ENCODE measurements around the gene MEOX1.

Gene MEOX1

DNA sequence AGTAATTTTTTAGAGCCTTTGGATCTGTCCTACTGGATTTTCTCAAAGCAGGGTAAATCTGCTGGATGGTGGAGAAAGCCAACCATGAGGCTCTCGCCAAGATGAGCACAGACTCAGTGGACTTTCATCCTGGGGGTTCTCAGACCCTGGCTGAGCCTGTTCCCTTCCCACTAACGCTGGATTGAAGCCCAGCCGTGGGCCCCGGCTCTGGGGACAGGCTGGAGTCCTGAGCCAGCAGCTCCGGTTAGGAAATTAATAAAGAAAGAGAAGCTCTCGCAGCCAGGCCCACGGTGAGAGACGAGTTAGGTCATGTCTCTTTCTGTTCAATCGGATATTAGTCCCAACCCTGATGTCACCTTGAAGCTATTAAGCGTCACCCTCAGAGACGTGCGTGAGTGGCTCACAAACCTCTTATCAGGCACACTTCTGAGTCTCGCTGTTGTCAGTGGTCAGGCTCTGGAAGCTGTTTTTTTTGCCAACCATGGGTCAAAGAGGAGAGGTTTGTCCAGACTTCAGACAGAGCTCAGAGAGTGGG, 27.1 kb downstream of the MEOX1 start:
- no peak overlapping the region for H3K27ac ChIP-seq (ENCODE audit: low read depth, low read length)
- no peak overlapping the region for H3K9ac ChIP-seq (ENCODE audit: low read length)
- peaks cover 13% of the 10 kb centered on the region; the same call in 1 of the 2 replicates for H3K4me1 ChIP-seq (ENCODE audit: control insufficient read depth, insufficient read depth, low read length)
- no peak overlapping the region for H3K4me3 ChIP-seq (ENCODE audit: low read depth, low read length)
- H3K36me3 ChIP-seq (ENCODE audit: control insufficient read depth, insufficient read depth, low read length), result no peaks in the 10 kb centered on the region
- H3K27me3 ChIP-seq (ENCODE audit: control insufficient read depth, insufficient read depth, low read length), result no peaks in the 10 kb centered on the region
- no peaks in the 10 kb centered on the region for H3K9me3 ChIP-seq (ENCODE audit: control insufficient read depth, insufficient read depth, low read depth, low read length)

DNA sequence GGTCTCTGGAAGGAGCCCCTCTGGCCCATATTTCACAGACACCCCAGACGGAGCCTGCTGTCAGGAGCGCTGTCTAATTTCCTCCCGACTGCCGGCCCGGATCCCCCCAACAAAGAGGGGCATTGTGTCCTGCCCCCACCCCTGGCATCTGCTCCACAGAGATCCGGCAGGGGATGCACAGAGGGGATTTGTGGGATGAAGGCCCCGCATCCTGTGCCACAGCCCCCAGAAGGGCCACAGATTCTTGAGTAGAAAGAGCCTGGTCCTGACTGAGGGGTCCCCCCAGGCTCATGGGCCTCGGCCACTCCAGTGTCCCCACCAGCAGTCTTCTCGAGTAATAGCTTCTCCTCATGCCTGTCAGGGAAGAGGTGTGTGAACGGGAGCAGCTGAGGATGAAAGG, 29.5 kb downstream of the MEOX1 start:
- no peaks in the 10 kb centered on the region for H3K27me3 ChIP-seq (ENCODE audit: control insufficient read depth, insufficient read depth, low read length)
- H3K9me3 ChIP-seq (ENCODE audit: control insufficient read depth, insufficient read depth, low read depth, low read length), result no peaks in the 10 kb centered on the region
- H3K9ac ChIP-seq (ENCODE audit: low read length), result no peak overlapping the region
- H3K27ac ChIP-seq (ENCODE audit: low read depth, low read length), result no peak overlapping the region
- H3K36me3 ChIP-seq (ENCODE audit: control insufficient read depth, insufficient read depth, low read length), result no peaks in the 10 kb centered on the region
- no peak overlapping the region for H3K4me3 ChIP-seq (ENCODE audit: low read depth, low read length)
- H3K4me1 ChIP-seq (ENCODE audit: control insufficient read depth, insufficient read depth, low read length), result peaks cover 22% of the 10 kb centered on the region; the same call in 1 of the 2 replicates

DNA sequence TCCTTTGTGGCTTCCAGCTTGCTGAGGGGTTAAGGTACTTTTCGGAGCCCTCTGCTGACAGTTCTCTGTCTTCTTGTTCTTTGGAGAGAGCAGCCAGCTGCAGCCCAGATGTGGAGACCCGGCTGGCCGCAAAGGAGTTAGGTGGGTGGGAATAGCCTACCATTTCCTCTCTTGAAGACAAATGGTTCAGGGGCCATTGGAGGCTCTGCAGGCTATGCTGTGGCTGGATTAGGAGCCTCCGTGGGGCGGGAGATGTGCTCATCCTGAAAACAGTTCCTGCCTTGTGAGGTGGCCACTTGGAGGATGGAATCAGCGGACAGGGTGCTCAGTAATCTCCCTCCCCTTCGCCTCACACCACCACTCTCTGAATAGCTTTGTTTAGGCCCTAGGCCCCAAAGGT, 30.3 kb downstream of the MEOX1 start:
- Histone ChIP-seq H3K36me3 (ENCODE audit: control insufficient read depth, insufficient read depth, low read length) (no peaks in the 10 kb centered on the region), H3K27me3 (ENCODE audit: control insufficient read depth, insufficient read depth, low read length) (no peaks in the 10 kb centered on the region), H3K4me1 (ENCODE audit: control insufficient read depth, insufficient read depth, low read length) (peaks cover 22% of the 10 kb centered on the region; the same call in 1 of the 2 replicates), H3K4me3 (ENCODE audit: low read depth, low read length) (no peak overlapping the region), H3K9ac (ENCODE audit: low read length) (no peak overlapping the region), H3K9me3 (ENCODE audit: control insufficient read depth, insufficient read depth, low read depth, low read length) (no peaks in the 10 kb centered on the region), H3K27ac (ENCODE audit: low read depth, low read length) (no peak overlapping the region)

DNA sequence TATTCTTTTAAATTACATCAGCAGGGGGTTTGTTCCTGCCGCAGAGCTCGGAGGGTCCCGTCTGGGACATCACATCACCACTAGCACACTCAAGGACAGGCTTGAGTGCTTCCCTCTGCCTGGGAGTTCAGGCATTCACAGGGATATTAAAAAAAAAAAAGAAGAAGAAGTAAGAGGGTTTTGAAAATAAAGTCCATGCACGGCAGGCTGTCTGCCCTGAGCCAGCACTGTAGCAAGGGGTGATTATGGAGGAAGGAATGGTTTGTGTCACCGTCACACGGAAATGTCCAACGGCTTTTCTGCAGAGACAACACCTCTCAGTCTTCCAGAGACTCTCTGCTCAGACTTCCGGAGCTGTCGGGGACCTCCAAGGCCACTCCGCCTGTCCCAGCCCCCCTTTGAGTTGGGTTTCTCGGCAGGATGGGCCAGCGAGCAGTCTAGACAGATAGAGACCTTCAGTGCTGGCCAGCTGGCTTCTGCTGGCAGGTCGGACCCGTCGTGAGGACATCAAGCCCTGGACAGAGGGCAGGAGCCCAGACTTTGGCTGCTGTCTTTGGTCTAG, 33.6 kb downstream of the MEOX1 start:
- no peak overlapping the region for H3K9ac ChIP-seq (ENCODE audit: low read length)
- no peaks in the 10 kb centered on the region for H3K9me3 ChIP-seq (ENCODE audit: control insufficient read depth, insufficient read depth, low read depth, low read length)
- H3K4me1 ChIP-seq (ENCODE audit: control insufficient read depth, insufficient read depth, low read length), result peaks cover 17% of the 10 kb centered on the region; the same call in 1 of the 2 replicates
- H3K27me3 ChIP-seq (ENCODE audit: control insufficient read depth, insufficient read depth, low read length), result no peaks in the 10 kb centered on the region
- no peak overlapping the region for H3K27ac ChIP-seq (ENCODE audit: low read depth, low read length)
- no peak overlapping the region for H3K4me3 ChIP-seq (ENCODE audit: low read depth, low read length)
- no peaks in the 10 kb centered on the region for H3K36me3 ChIP-seq (ENCODE audit: control insufficient read depth, insufficient read depth, low read length)

DNA sequence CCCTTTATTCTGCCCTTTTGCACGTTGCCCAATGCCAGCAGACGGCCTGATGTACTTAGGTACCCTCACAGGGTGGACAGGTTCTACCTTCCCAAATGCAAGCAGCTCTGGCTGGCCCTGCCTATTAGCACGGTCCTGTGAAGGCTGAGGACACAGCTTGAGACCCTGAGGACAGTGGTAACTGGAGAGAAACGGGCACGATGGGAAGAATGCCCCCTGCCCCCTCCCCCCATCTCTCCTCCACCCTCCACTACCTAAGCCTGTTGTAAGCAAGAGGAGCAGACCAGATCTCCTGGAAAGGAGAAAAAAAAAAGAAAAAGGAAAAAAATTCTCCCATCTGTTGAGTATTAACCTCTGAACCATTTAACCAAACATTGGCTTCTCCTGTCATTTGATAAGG, 34.1 kb downstream of the MEOX1 start:
- H3K27ac ChIP-seq (ENCODE audit: low read depth, low read length), result no peak overlapping the region
- H3K4me1 ChIP-seq (ENCODE audit: control insufficient read depth, insufficient read depth, low read length), result peaks cover 12% of the 10 kb centered on the region; the same call in 1 of the 2 replicates
- H3K27me3 ChIP-seq (ENCODE audit: control insufficient read depth, insufficient read depth, low read length), result no peaks in the 10 kb centered on the region

DNA sequence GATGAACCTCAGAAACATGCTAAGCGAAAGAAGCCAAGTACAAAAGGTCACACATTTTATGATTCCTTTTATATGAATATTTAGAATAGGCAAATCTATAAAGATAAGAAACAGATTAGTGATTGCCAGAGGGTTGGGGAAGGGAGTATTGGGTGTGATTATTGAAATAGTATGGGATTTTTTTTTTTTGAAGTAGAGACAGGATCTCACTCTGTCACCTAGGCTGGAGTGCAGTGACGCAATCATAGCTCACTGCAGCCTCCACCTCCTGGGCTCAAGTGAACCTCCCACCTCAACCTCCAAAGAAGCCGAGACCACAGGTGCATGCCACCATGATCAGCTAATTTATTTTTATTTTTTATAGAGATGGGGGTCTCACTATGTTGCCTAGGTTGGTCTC, 35.7 kb downstream of the MEOX1 start:
- no peak overlapping the region for H3K27ac ChIP-seq (ENCODE audit: low read depth, low read length)
- no peaks in the 10 kb centered on the region for H3K27me3 ChIP-seq (ENCODE audit: control insufficient read depth, insufficient read depth, low read length)
- H3K4me3 ChIP-seq (ENCODE audit: low read depth, low read length), result no peak overlapping the region
- H3K9ac ChIP-seq (ENCODE audit: low read length), result no peak overlapping the region
- no peaks in the 10 kb centered on the region for H3K36me3 ChIP-seq (ENCODE audit: control insufficient read depth, insufficient read depth, low read length)
- H3K4me1 ChIP-seq (ENCODE audit: control insufficient read depth, insufficient read depth, low read length), result peaks cover 9% of the 10 kb centered on the region; the same call in 1 of the 2 replicates
- no peaks in the 10 kb centered on the region for H3K9me3 ChIP-seq (ENCODE audit: control insufficient read depth, insufficient read depth, low read depth, low read length)

More for the DNA sequence above, 34.1 kb downstream of the MEOX1 start:
- no peak overlapping the region for H3K9ac ChIP-seq (ENCODE audit: low read length)
- no peak overlapping the region for H3K4me3 ChIP-seq (ENCODE audit: low read depth, low read length)
- no peaks in the 10 kb centered on the region for H3K36me3 ChIP-seq (ENCODE audit: control insufficient read depth, insufficient read depth, low read length)
- H3K9me3 ChIP-seq (ENCODE audit: control insufficient read depth, insufficient read depth, low read depth, low read length), result no peaks in the 10 kb centered on the region

DNA sequence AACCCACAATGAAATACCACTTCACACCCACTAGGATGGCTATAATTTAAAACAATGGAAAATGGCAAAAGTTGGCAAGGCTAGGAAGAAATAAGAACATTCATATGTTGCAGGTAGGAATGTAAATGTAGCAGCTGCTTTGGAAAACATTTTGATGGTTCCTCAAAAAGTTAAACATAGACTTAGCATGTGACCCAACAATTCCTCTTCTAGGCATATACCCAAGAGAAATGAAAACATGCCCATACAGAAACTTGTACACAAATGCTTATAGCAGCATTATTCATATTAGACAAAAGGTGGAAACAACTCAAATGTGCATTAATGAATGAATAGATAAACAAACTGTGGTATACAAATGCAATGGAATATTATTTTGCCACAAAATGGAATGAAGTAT, 36.1 kb downstream of the MEOX1 start:
- no peak overlapping the region for H3K27ac ChIP-seq (ENCODE audit: low read depth, low read length)
- H3K36me3 ChIP-seq (ENCODE audit: control insufficient read depth, insufficient read depth, low read length), result no peaks in the 10 kb centered on the region
- H3K4me3 ChIP-seq (ENCODE audit: low read depth, low read length), result no peak overlapping the region
- H3K4me1 ChIP-seq (ENCODE audit: control insufficient read depth, insufficient read depth, low read length), result peaks cover 10% of the 10 kb centered on the region
- H3K9ac ChIP-seq (ENCODE audit: low read length), result no peak overlapping the region
- H3K9me3 ChIP-seq (ENCODE audit: control insufficient read depth, insufficient read depth, low read depth, low read length), result no peaks in the 10 kb centered on the region
- no peaks in the 10 kb centered on the region for H3K27me3 ChIP-seq (ENCODE audit: control insufficient read depth, insufficient read depth, low read length)

DNA sequence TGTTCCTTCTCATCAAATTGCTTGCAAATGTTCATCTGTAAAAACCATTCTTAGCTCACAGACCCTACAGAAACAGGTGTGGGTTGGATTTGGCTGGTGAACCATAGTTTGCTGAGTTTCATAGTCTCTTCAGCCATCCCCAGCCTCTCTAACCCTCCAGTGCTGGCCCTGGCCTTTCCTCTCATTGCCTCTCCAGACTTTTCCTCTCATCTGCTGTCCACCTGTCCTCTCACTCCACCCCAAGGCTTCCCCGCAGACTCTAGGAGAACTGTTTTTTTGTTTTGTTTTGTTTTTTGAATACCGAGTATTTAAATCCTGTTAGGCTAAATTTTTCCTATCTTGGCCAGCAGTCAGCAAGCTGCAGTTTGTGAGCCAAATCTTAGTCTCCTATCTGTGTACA, 41.1 kb downstream of the MEOX1 start:
- Histone ChIP-seq H3K9ac (ENCODE audit: low read length) (no peak overlapping the region), H3K27ac (ENCODE audit: low read depth, low read length) (no peak overlapping the region), H3K9me3 (ENCODE audit: control insufficient read depth, insufficient read depth, low read depth, low read length) (no peaks in the 10 kb centered on the region), H3K4me3 (ENCODE audit: low read depth, low read length) (no peak overlapping the region), H3K27me3 (ENCODE audit: control insufficient read depth, insufficient read depth, low read length) (no peaks in the 10 kb centered on the region), H3K36me3 (ENCODE audit: control insufficient read depth, insufficient read depth, low read length) (no peaks in the 10 kb centered on the region), H3K4me1 (ENCODE audit: control insufficient read depth, insufficient read depth, low read length) (peaks cover 9% of the 10 kb centered on the region)

DNA sequence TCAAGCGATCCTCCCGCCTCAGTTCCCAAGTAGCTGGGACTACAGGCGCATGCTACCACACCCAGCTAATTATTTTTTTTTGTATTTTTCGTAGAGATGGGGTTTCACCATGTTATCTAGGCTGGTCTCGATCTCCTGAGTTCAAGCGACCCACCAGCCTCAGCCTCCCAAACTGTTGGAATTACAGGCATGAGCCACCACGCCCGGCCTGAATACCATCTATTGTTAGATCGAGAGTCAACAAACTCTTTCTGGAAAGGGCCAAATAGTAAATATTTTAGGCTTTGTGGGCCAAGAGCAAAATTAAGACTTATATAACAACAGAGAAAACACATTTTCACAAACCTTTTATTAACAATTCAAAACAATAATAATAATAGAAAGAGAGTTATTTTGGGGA, 41.6 kb downstream of the MEOX1 start:
- Histone ChIP-seq H3K27ac (ENCODE audit: low read depth, low read length) (no peak overlapping the region), H3K4me1 (ENCODE audit: control insufficient read depth, insufficient read depth, low read length) (peaks cover 9% of the 10 kb centered on the region), H3K9ac (ENCODE audit: low read length) (no peak overlapping the region), H3K9me3 (ENCODE audit: control insufficient read depth, insufficient read depth, low read depth, low read length) (no peaks in the 10 kb centered on the region), H3K27me3 (ENCODE audit: control insufficient read depth, insufficient read depth, low read length) (no peaks in the 10 kb centered on the region), H3K4me3 (ENCODE audit: low read depth, low read length) (no peak overlapping the region), H3K36me3 (ENCODE audit: control insufficient read depth, insufficient read depth, low read length) (no peaks in the 10 kb centered on the region)

DNA sequence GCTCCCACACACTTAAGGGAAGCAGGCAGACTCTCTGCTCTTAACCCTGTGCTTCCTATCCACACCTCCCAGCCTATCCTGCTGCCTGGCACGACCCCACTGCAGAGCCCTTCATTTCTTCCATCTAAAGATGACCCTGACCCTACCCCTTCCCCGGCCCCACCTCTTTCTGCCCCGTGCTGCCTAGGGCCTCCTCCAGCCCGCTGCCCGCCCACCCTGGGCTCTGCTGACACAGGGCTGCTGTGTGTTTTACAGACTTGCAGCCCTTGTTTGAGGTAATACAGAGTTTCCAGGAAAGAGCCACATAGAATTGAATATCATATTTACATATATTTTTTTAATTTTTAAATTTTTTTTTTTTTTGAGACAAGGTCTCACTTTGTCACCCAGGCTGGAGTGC, 42.0 kb downstream of the MEOX1 start:
- Histone ChIP-seq H3K4me1 (ENCODE audit: control insufficient read depth, insufficient read depth, low read length) (peaks cover 9% of the 10 kb centered on the region), H3K9me3 (ENCODE audit: control insufficient read depth, insufficient read depth, low read depth, low read length) (no peaks in the 10 kb centered on the region), H3K4me3 (ENCODE audit: low read depth, low read length) (no peak overlapping the region), H3K27ac (ENCODE audit: low read depth, low read length) (no peak overlapping the region), H3K36me3 (ENCODE audit: control insufficient read depth, insufficient read depth, low read length) (no peaks in the 10 kb centered on the region), H3K27me3 (ENCODE audit: control insufficient read depth, insufficient read depth, low read length) (no peaks in the 10 kb centered on the region), H3K9ac (ENCODE audit: low read length) (no peak overlapping the region)

DNA sequence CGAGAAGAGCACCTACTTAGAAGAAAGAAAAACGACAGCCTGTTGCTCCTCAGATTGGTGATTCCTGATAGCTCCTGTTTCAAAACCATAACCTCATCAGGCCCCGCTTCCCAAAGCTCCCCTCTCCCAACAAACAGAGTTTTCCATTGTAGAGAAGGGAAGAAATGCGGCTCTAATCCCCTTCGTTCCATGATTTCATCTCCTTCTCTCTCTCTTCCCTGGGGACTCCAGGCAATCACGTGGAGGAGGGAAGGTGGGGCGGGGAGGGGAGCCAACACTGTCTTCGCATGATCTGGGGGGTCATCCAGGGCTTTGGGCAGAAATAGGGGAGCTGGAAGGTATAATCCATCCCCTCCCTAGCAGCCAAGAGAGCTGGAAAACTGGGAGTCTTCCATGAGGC, 43.4 kb downstream of the MEOX1 start:
- Histone ChIP-seq H3K4me3 (ENCODE audit: low read depth, low read length) (no peak overlapping the region), H3K27me3 (ENCODE audit: control insufficient read depth, insufficient read depth, low read length) (no peaks in the 10 kb centered on the region), H3K27ac (ENCODE audit: low read depth, low read length) (no peak overlapping the region), H3K36me3 (ENCODE audit: control insufficient read depth, insufficient read depth, low read length) (no peaks in the 10 kb centered on the region), H3K4me1 (ENCODE audit: control insufficient read depth, insufficient read depth, low read length) (peaks cover 9% of the 10 kb centered on the region), H3K9ac (ENCODE audit: low read length) (no peak overlapping the region), H3K9me3 (ENCODE audit: control insufficient read depth, insufficient read depth, low read depth, low read length) (no peaks in the 10 kb centered on the region)

Data from HUES6 (cell line).